HL-60 (cell line): ENCODE measurements around the gene CDH23.

Experiments
- DNase-seq, 2 experiments: peaks; one replicate each; pipeline ENCODE4 v3.0.0-alpha.2; 2010 to 2020; ENCODE audit warnings: low read depth in 1 of 2, low spot score in 1 of 2
- H3K27ac ChIP-seq: fragments of 250-450 bp; sonication (Bioruptor Pico); replicated peaks from 2 replicates; pipeline ENCODE4 v1.5.1; 2020; ENCODE audit warnings: mild to moderate bottlenecking, moderate library complexity
- H3K27me3 ChIP-seq: fragments of 250-450 bp; sonication (Bioruptor Pico); 2 replicates; pipeline ENCODE4 v1.5.1; 2021; ENCODE audit warnings: mild to moderate bottlenecking, moderate library complexity; ENCODE audit not compliant: insufficient read depth, poor library complexity, severe bottlenecking
- H3K4me3 ChIP-seq: replicated peaks from 2 replicates; pipeline ENCODE4 v1.5.1; 2011; ENCODE audit warnings: mild to moderate bottlenecking, control low read depth, low read length; ENCODE audit not compliant: insufficient read depth
- GABPA ChIP-seq: IDR thresholded peaks from 2 replicates; pipeline ENCODE4 v1.6.1; 2012; ENCODE audit warnings: low read depth
- POLR2AphosphoS5 ChIP-seq: IDR thresholded peaks from 2 replicates; pipeline ENCODE4 v1.6.1; 2012; ENCODE audit warnings: low read depth
- SPI1 ChIP-seq: IDR thresholded peaks from 2 replicates; pipeline ENCODE4 v1.6.1; 2012; ENCODE audit warnings: low read depth, mild to moderate bottlenecking, borderline replicate concordance
- TF ChIP-seq, protein P1 (sequence below): IDR thresholded peaks from one replicate; pipeline ENCODE4 v1.5.1; 2011; ENCODE audit warnings: low read length, control low read depth, inconsistent platforms; ENCODE audit not compliant: insufficient read depth
- TF ChIP-seq, protein P2 (sequence below): IDR thresholded peaks from 2 replicates; pipeline ENCODE4 v1.6.1; 2012; ENCODE audit warnings: low read depth; ENCODE audit not compliant: insufficient replicate concordance

The CDH23 gene

GRCh38 chr10:71603754-71604153 is 207.0 kb downstream of the CDH23 start:
- Histone ChIP-seq H3K27me3 (no peaks in the 10 kb centered on the region), H3K27ac (no peak overlapping the region), H3K4me3 (no peak overlapping the region)
- TF ChIP-seq, protein P1, sequence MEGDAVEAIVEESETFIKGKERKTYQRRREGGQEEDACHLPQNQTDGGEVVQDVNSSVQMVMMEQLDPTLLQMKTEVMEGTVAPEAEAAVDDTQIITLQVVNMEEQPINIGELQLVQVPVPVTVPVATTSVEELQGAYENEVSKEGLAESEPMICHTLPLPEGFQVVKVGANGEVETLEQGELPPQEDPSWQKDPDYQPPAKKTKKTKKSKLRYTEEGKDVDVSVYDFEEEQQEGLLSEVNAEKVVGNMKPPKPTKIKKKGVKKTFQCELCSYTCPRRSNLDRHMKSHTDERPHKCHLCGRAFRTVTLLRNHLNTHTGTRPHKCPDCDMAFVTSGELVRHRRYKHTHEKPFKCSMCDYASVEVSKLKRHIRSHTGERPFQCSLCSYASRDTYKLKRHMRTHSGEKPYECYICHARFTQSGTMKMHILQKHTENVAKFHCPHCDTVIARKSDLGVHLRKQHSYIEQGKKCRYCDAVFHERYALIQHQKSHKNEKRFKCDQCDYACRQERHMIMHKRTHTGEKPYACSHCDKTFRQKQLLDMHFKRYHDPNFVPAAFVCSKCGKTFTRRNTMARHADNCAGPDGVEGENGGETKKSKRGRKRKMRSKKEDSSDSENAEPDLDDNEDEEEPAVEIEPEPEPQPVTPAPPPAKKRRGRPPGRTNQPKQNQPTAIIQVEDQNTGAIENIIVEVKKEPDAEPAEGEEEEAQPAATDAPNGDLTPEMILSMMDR = no peak
- TF ChIP-seq SPI1 (no peak), GABPA (no peak), POLR2AphosphoS5 (no peak)
- TF ChIP-seq, protein P2, sequence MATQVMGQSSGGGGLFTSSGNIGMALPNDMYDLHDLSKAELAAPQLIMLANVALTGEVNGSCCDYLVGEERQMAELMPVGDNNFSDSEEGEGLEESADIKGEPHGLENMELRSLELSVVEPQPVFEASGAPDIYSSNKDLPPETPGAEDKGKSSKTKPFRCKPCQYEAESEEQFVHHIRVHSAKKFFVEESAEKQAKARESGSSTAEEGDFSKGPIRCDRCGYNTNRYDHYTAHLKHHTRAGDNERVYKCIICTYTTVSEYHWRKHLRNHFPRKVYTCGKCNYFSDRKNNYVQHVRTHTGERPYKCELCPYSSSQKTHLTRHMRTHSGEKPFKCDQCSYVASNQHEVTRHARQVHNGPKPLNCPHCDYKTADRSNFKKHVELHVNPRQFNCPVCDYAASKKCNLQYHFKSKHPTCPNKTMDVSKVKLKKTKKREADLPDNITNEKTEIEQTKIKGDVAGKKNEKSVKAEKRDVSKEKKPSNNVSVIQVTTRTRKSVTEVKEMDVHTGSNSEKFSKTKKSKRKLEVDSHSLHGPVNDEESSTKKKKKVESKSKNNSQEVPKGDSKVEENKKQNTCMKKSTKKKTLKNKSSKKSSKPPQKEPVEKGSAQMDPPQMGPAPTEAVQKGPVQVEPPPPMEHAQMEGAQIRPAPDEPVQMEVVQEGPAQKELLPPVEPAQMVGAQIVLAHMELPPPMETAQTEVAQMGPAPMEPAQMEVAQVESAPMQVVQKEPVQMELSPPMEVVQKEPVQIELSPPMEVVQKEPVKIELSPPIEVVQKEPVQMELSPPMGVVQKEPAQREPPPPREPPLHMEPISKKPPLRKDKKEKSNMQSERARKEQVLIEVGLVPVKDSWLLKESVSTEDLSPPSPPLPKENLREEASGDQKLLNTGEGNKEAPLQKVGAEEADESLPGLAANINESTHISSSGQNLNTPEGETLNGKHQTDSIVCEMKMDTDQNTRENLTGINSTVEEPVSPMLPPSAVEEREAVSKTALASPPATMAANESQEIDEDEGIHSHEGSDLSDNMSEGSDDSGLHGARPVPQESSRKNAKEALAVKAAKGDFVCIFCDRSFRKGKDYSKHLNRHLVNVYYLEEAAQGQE = no peak
- no peak for DNase-seq

- no peak for TF ChIP-seq SPI1
- TF ChIP-seq POLR2AphosphoS5 = no peak
- TF ChIP-seq, protein P1 = no peak
- TF ChIP-seq, protein P2 = no peak
- no peak for TF ChIP-seq GABPA
- no peaks in the 10 kb centered on the region for H3K27me3 ChIP-seq
- H3K4me3 ChIP-seq = no peak overlapping the region
- H3K27ac ChIP-seq = no peak overlapping the region
- no peak for DNase-seq
Measured at GRCh38 chr10:71604324-71605018, 207.8 kb downstream of the CDH23 start.

DNA sequence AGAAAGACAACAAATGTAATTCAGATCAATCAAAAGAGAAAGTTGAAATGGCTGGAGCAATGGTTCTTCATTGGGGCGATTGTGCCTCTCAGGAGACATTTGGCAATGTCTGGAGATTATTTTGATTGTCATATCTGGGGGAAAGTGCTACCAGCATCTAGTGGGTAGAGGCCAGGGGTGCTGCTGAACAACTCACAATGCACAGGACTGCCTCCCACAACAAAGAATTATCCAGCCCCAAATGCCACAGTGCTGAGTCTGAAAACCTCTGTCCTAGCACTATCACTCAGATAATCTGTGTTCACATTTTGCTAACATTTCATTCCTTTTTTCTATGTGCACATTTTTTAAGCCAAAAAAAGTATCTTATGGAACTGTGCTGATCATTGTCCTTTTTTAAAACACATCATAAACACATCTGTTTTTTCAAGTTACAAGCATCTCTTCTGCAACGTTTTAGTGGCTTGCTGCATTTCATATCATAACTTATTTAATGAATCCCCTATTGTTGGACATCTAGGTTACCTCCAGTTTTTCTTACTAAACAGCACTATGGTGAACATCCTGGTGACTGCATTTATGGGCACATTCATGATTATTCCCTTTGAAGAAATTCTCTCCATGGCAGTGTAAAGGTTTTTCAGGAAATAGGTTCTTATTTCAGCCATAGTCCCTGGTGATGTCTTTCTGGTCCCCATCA is 208.7 kb downstream of the CDH23 start:
- H3K27ac ChIP-seq = no peak overlapping the region

More for the DNA sequence above, 208.7 kb downstream of the CDH23 start:
- no peak overlapping the region for H3K4me3 ChIP-seq
- TF ChIP-seq GABPA = no peak
- TF ChIP-seq, protein P1 = no peak
- no peak for DNase-seq
- no peaks in the 10 kb centered on the region for H3K27me3 ChIP-seq
